GM18867 (cell line): Measurements from ENCODE around the gene OR12D1.
"Not testable (repeated sequence)": the region's sequence is repeated elsewhere in the genome, so short reads cannot be mapped to it uniquely, and the experiment has no call there.

ENCODE experiments used
- ATAC-seq: cut with Tn5 transposase; IDR thresholded peaks from one replicate; pipeline ENCODE4 v1.9.1; 2021; ENCODE audit warnings: mild to moderate bottlenecking, moderate library complexity; ENCODE audit not compliant: unreplicated experiment

The OR12D1 gene

DNA sequence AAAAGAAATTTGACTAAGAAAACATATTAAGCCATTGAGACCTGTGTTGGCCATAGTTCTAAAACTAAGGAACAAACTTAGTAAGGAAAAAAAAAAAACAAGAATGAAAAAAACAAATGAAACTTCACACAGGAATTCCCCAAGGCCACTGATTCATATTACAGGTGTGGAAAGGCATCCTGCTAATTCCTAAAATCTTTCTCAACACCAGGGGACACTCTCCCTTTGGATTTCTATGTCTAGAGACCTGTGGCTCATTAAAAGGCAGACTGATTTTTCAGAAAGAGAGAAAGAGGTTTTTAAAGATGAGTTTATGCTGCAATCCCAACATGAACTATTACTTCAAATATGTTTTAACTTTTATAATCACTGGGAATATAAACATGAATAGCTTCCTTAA, at the start of gene OR12D1:
Gene OR12D1 (plus strand): TSS at position 341 of the 400 bp plus-strand sequence.
- no peak for ATAC-seq

DNA sequence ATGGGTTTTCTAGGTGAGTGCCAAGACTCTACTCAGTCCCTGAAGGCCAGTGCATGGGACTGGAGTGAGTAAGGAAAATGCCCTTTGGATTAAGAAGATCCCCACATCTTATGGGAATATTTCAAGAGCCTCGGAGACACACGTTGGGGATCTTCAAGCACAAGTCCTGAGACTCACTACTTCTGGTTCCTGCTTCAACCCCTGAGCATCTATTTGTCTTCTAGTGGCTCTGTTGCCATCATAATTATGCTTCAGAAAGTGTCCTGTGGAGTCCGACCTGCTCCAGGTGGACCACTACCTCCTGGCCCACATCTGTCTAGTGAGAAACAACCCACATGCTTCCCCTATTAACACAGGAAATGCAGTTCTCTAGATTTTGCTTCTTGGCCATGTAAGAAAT, 46.0 kb upstream of the OR12D1 start, which contains the start of gene OR5V1:
Gene OR5V1 (minus strand): TSS at position 101 of the 400 bp plus-strand sequence. CDS start 12,670 bp downstream, outside the sequence.
- ATAC-seq = no peak

- no peak for ATAC-seq
Measured at GRCh38 chr6:29375191-29375590, 39.5 kb upstream of the OR12D1 start, which contains the start of gene OR12D3. Gene OR12D3 (minus strand): TSS chr6:29375291. CDS start chr6:29375287, 4 bp downstream.

DNA sequence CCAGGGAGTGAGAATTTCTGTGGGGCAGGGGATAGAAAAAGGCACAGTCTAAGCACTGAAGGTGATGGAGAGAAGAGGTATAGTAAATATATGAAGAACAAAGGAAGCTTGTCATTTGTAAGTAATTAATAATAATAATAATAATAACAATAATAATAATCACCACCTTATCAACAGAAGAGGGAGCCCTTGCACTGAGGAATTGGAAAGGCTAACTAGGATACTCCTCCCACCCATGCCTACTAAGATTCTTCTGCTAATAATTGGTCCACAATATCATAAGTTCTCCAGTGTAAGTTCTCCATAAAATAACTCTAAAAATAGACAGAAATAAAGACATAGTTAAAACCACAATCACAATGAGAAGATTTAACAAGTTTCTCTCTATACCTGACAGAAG, 38.7 kb upstream of the OR12D1 start:
- ATAC-seq = no peak

- ATAC-seq = no peak
Measured at GRCh38 chr6:29388533-29388932, 26.2 kb upstream of the OR12D1 start.

DNA sequence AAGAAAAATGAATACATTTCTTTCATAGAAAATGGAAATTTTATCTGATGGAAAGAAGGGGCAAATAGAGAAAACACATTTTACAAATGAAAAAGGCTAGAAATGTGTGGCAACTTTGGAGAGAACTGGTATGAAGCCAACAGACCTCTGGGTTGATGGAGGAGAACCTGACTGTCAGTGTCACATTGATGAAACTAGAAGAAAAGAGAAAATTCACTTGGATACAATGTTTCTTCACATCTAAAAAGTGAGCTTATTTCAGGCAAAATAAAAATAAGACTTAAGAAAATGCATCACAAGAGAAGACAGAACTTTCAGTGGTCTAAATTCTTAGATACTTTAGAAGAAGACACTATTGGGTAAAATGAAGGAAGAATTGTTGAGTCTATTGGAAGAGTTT, 19.4 kb upstream of the OR12D1 start, which contains the start of gene OR12D2:
Gene OR12D2 (plus strand): TSS at position 301 of the 400 bp plus-strand sequence. CDS start 1,069 bp downstream, outside the sequence.
- ATAC-seq = no peak

GRCh38 chr6:29399525-29399924, 15.2 kb upstream of the OR12D1 start:
- no peak for ATAC-seq

DNA sequence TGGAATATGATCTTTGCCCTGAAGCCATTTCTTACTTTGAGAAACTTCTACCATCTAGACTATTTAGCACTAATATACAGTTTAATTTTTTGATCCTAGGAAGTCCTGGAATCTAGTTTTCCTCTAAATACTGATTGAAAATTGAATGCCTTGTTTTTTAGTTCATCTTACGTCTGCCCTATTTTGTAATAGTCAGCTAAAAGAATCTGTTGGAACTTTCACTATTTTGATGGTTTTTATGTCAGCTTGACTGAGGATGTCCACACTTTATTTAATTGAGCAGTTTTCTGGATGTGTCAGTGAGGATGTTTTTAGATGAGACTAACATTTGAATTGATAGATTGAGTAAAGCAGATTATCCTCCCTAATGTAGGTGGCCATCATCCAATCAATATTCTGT, 10.9 kb upstream of the OR12D1 start:
- no peak for ATAC-seq

DNA sequence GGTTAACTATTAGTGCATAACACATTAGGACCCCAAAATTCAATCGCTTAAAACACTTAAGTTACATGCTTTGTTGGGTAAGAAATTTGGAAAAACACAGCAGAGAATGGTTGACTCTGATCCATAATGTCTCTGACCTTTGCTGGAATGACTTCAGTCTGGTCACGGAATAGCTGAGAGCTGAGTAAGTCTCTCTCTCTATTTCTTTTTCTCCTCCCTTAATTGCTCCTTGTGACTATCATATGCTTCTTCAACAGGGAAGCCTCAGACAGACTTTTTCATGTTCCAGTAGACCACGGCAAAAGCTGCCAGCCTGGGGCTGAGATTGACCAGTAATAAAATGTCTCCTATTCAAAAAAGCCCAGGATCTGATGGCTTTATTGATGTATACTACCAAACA, 4.8 kb downstream of the OR12D1 start:
- no peak for ATAC-seq

- ATAC-seq = no peak
Measured at GRCh38 chr6:29424168-29424567, 9.4 kb downstream of the OR12D1 start.

DNA sequence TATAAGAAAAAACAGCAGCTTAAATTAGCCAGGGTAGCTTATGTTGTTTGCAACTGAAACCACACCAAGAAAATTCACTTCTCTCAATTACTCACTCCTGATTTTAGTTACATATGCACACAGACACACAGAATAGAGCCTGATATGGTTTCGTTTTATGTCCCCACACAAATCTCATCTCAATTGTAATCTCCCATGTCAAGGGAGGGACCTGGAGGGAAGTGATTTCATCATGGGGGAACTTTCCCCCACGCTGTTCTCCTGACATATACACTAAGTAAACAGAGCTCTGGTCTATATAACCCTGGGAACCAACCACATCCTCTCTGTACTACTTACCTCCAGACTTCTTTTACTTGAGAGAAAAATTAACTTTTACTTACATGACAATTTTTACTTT, 9.8 kb downstream of the OR12D1 start:
- ATAC-seq = no peak

- ATAC-seq = no peak
Measured at GRCh38 chr6:29425075-29425474, 10.3 kb downstream of the OR12D1 start.

- no peak for ATAC-seq
Measured at GRCh38 chr6:29426654-29427053, 11.9 kb downstream of the OR12D1 start.

GRCh38 chr6:29436730-29437129, 22.0 kb downstream of the OR12D1 start:
- ATAC-seq = not testable (repeated sequence)

DNA sequence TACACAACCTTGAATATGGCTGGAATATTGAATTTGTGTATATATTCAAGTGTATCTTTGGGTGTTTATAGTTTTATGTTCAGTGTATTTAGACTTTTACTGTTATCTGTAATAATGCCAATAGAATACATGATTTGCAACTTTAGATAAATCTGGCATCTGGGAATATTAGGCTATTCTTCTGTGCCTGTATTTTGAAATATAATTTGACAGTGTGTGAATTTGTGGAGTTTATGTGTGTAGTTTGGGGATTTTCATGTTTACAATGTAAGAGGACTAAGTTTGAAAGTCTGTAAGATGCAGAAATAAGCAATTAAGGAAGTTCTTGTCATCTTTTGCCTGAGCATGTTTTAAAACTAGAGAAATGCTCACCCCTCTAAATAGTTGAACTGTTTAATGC, 24.3 kb downstream of the OR12D1 start, which contains the start of gene OR10C1:
Gene OR10C1 (plus strand): TSS at position 301 of the 400 bp plus-strand sequence. CDS start 710 bp downstream, outside the sequence.
- ATAC-seq = no peak

GRCh38 chr6:29442719-29443118, 28.0 kb downstream of the OR12D1 start:
- ATAC-seq = no peak

DNA sequence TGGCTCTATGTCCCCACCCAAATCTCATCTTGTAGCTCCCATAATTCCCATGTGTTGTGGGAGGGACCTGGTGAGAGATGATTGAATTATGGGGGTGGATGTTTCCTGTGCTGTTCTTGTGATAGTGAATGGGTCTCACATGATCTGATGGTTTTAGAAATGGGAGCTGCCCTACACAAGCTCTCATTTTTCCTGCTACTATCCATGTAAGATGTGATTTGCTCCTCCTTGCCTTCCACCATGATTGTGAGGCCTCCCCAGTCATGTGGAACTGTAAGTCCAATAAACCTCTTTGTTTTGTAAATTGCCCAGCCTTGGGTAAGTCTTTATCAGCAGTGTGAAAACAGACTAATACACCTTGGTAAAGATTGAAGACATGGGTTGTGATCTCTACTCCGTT, 29.3 kb downstream of the OR12D1 start:
- not testable (repeated sequence) for ATAC-seq

DNA sequence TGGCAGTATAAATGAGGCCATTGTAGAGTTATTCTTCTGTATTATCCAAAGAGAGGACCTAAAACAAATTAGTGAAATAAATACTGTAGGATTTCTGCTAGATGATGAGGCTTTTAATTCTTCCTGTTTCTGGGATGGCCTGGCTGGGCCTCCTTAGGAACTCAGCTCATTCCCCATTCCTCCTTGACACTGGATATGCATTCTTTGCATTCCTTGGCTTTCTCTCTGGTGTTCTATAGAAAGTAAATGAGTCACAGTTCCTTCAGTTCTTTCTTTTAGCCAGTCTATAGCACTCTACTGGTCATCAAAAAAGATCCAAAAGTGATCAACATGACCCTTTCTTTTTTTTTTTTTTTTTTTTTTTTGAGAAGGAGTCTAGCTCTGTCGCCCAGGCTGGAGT, 32.9 kb downstream of the OR12D1 start:
- ATAC-seq = no peak

GRCh38 chr6:29451471-29452193, 36.9 kb downstream of the OR12D1 start:
- ATAC-seq = no peak

- no peak for ATAC-seq
Measured at GRCh38 chr6:29456971-29457370, 42.2 kb downstream of the OR12D1 start, which contains the start of the genes OR11A1 and OR2H1. Gene OR11A1 (minus strand): TSS chr6:29457071. CDS start chr6:29427641, 29,430 bp downstream. Gene OR2H1 (plus strand): TSS chr6:29457155. CDS start chr6:29461770, 4,615 bp downstream.

GRCh38 chr6:29461021-29461814, 46.5 kb downstream of the OR12D1 start:
- no peak for ATAC-seq
